Stimulated activated CD8-positive, alpha-beta memory T cell treated with anti-CD3 and anti-CD28 coated beads, Interleukin-15, amount 100 ng/mL, for 4 hours (primary cell): ENCODE data around the gene MRAP2.

ENCODE experiments used
- DNase-seq, 2 donors: peaks; one replicate each; pipeline ENCODE4 v3.0.0-alpha.2; 2020; ENCODE audit warnings: low read depth in 2 of 2

The MRAP2 gene

DNA sequence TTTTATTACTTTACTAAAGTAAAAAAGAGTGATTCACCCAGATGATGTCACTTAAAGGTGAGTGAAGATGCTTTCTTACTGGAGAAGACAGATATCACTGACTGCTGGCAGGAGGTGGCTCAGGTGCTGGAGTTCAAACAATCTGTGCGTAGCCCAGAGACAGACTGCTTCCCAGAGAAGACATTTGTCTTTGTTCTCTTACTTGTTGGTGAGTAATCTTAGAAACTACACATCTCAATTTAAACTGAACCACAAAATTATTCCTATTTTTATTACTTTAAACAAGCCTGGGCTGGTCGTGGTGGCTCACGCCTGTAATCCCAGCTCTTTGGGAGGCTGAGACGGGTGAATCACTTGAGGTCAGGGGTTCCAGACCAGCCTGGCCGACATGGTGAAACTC is 101.7 kb downstream of the MRAP2 start:
- no peak for DNase-seq

DNA sequence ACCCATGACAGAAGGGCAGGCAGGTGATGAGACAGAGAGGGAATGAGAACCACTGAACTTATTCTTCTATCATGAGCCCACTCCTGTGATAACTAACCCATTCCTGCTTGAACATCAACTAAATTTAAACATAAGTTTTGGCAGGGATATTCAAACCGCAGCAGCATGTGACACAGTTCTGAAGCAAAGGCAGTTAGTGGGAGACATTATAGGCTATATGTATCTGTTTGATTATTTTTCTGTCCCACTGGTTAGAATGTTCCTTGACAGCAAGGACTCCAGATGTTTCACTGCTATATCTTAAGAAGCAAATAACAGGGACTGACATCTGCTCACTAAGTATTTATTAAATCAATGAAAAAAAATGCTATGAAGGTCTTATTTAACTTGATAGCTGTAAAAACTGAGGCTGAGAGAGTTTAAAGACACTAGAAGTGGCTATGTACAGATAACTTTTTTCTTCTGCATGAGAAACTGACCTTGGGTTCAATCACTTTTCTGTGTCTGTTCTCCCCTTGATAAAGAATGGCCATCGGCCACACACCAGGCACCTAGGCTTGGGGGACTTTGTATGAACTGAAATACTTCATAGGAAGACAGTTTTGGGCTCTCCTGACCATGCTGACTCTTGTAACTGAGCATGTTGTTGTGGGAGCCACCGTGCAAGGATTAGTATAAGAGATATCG is 102.9 kb downstream of the MRAP2 start:
- no peak for DNase-seq

DNA sequence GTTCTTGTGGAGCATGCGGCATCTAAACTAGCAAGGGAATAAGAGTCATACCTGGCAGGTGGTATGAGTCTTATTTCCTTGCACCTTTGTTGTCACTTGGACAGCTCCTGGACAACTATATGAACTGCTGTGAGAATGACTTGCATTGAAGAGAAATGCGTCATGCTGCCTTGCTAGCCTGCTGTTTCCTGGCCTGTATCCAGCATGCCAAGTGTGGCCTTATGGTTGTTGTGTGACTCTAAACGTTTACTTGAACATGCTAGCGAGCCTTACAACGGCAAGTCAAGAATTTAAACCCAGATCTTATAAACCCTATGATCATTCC is 103.4 kb downstream of the MRAP2 start:
- no peak for DNase-seq

DNA sequence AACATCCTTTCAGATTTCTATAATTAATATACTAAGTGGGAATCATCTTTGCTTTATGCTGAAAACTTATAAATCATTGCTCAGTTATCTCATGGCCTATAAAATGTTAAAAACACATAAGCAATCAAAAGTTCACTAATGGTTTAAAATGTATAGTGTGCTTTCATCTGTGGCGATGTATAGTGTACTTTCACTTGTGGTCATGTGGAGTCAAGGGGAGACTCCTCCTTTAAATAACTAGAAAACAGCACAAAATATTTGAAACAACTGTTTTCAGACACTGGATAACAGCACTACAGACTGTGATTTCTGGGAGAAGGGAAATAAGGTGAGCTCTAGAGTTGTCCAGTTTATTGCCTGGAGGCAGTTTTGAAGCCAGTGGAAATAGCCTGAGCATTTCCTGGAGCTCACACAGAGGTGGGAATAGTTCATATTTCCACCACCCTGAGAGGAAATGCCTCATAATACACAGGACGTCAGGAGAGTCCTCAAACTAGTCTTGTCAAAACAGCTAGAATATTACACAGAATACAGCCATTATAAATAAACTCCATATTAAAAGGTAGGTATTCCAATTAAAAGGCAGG is 104.5 kb downstream of the MRAP2 start:
- no peak for DNase-seq

- DNase-seq: no peak
These were observed 105.7 kb downstream of the MRAP2 start for GRCh38 chr6:84139311-84139710.
